MCF 10A (cell line): ENCODE data around the gene C8G. TPM values are rescaled to one million over a fixed set of nuclear protein-coding genes. Genes with fewer than 3 reads are reported as not detected.

Source experiments
- BruUV-seq: library from RNA; stranded (reverse); fragments of 400-500 nt; replicated peaks from 2 replicates; lab custom pipeline; 2021; lab: Mats Ljungman, UMichigan
- CTCF ChIA-PET: fragments of 300-600 bp; sonication (Branson Sonifier 250); formaldehyde crosslinking; extraction: SDS; loops from one replicate; lab custom pipeline; 2021; ENCODE audit warnings: antibody characterized with exemption, inconsistent platforms; lab: Yijun Ruan, JAX
- POLR2A ChIA-PET: fragments of 300-600, 350-650 bp; sonication (Branson Sonifier 250); formaldehyde crosslinking; extraction: SDS; loops from one replicate; lab custom pipeline; 2020; ENCODE audit warnings: antibody characterized with exemption, inconsistent platforms; lab: Yijun Ruan, JAX
- DNase-seq: peaks from one replicate; pipeline ENCODE4 v3.0.0-alpha.2; 2018; ENCODE audit not compliant: unreplicated experiment
- H3K27ac Mint-ChIP-seq: one replicate; pipeline ENCODE4 v1.8.0; 2022; ENCODE audit warnings: mild to moderate bottlenecking, low read depth, mixed read lengths; ENCODE audit not compliant: unreplicated experiment
- H3K27me3 Mint-ChIP-seq: one replicate; pipeline ENCODE4 v1.8.0; 2022; ENCODE audit warnings: mixed read lengths; ENCODE audit not compliant: insufficient read depth, unreplicated experiment
- H3K36me3 Mint-ChIP-seq: one replicate; pipeline ENCODE4 v1.8.0; 2022; ENCODE audit warnings: mild to moderate bottlenecking, moderate library complexity, mixed read lengths; ENCODE audit not compliant: insufficient read depth, unreplicated experiment
- H3K4me1 Mint-ChIP-seq: one replicate; pipeline ENCODE4 v1.8.0; 2022; ENCODE audit warnings: mixed read lengths; ENCODE audit not compliant: insufficient read depth, unreplicated experiment
- H3K4me3 Mint-ChIP-seq: one replicate; pipeline ENCODE4 v1.8.0; 2022; ENCODE audit warnings: mild to moderate bottlenecking, moderate library complexity, mixed read lengths; ENCODE audit not compliant: unreplicated experiment
- H3K9me3 Mint-ChIP-seq: one replicate; pipeline ENCODE4 v1.8.0; 2022; ENCODE audit warnings: mixed read lengths; ENCODE audit not compliant: unreplicated experiment
- intact Hi-C: fragments of 100-400 bp; cut with micrococcal nuclease; formaldehyde crosslinking; loops from 2 replicates; pipeline ENCODE4 v1.14.1; 2022
- total RNA-seq: library from RNA; stranded (reverse); gene quantifications from 2 replicates; pipeline ENCODE4 v1.2.3, GENCODE V29; 2022
- TF ChIP-seq, protein P1 (sequence below): fragments of 200-600 bp; IDR thresholded peaks from one replicate; pipeline ENCODE4 v1.8.0; 2022; ENCODE audit warnings: antibody characterized with exemption, mild to moderate bottlenecking; ENCODE audit not compliant: unreplicated experiment

C8G gene
- total RNA-seq, 1 experiment from 2014 or later, result 1.0 TPM

DNA sequence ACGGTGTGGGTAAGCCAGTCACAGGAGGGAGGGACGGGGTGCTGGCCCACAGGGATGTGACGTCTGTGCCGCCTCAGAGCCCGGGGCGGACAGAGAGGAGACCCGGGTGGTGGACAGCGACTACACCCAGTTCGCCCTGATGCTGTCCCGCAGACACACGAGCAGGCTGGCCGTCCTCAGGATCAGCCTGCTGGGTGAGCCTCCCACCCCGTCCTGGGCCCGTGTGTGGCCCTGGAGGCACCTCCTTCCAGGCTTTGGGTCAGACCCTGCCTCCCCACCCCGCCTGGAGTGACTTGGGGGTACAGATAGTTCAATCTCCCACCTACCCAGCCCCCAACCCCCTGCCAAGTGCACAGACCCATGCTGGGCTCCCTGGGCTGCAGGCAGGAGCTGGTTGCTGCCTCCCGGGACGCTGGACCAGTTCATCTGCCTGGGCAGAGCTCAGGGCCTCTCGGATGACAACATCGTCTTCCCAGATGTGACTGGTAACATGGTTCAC is 8.8 kb downstream of the C8G start:
- H3K4me1 Mint-ChIP-seq, result no peaks in the 10 kb centered on the region
- ChIA-PET CTCF (interaction anchor here (1.6 kb wide), 1 partner anchor 8 kb away, joined by 3 read pairs; no protein-coding TSS in a partner anchor), POLR2A (no interaction called here)
- intact Hi-C loops, result no loop called here
- no peaks in the 10 kb centered on the region for H3K27me3 Mint-ChIP-seq
- H3K27ac Mint-ChIP-seq, result no peak overlapping the region
- H3K9me3 Mint-ChIP-seq, result peaks cover 10% of the 10 kb centered on the region
- DNase-seq, result no peak
- H3K4me3 Mint-ChIP-seq, result no peak overlapping the region
- TF ChIP-seq, protein P1, sequence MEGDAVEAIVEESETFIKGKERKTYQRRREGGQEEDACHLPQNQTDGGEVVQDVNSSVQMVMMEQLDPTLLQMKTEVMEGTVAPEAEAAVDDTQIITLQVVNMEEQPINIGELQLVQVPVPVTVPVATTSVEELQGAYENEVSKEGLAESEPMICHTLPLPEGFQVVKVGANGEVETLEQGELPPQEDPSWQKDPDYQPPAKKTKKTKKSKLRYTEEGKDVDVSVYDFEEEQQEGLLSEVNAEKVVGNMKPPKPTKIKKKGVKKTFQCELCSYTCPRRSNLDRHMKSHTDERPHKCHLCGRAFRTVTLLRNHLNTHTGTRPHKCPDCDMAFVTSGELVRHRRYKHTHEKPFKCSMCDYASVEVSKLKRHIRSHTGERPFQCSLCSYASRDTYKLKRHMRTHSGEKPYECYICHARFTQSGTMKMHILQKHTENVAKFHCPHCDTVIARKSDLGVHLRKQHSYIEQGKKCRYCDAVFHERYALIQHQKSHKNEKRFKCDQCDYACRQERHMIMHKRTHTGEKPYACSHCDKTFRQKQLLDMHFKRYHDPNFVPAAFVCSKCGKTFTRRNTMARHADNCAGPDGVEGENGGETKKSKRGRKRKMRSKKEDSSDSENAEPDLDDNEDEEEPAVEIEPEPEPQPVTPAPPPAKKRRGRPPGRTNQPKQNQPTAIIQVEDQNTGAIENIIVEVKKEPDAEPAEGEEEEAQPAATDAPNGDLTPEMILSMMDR, result no peak
- H3K36me3 Mint-ChIP-seq, result no peaks in the 10 kb centered on the region
- BruUV-seq, result no TSS peak

DNA sequence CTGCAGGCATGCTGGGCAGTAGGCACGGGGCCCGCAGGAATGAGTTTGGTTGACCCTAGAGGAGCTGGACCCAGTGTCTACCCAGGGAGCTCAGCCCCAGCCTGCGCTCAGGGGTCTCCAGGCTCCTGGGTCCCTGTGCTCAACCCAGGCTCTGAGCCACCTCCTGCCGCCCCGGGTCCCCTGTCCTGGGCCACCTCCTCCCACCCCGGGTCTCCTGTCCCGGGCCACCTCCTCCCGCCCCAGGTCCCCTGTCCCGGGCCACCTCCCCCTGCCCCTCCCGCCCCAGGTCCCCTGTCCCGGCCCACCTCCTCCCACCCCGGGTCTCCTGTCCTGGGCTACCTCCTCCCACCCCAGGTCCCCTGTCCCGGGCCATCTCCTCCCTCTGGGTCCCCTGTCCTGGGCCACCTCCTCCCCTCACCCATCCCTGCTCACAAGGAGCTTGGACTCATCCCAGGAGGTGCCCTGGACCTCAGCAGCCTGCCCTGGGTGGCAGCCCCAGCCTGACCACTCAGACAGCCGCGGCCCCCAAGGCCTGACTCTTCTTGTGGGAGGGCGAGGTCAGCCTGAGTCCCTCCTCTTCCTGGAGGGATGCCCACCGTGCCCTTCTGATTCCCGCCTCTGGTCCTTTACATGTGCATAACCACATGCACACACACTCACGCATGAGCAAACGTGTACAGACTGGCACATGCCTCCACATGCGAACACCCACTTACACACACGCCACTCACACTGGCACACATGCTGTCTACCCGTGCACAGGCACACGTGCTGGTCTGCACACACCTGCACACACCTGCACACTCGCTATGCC is 9.4 kb downstream of the C8G start:
- BruUV-seq, result no TSS peak

DNA sequence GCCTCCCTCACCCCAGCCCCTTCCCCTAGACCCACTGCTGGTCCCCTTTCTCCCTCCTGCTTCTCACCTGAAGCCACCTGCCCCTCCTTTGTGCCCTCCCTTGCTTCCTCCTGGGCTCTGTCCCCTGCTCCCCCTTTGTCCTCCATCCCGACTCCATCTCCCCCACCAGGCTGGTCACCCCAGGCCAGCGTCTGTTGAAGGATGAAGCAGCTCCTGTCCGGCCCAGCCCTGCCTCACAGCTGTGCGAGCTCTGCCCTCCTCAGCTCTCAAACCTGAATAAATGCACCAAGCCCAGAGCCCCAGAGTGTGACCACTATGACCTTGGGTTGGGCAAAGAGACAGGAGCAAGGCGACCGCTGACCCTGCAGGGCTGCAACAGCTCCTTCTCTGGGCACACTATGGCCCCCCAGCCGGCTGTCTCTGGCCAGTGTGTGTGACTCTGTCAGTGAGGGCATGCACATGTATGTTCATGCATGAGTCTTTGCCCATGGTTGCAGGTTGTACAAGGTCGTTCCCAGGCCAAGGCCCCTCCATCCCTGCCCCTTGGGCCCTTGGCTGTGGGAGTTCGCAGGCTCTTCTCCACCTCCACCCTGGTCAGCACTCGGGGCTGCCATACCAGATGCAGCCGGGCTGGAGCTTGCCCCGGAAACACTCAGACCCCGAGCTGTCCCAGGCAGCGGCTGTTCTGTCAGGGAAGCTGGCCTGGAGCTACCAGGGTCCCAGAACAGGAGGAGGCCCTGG is 10.3 kb downstream of the C8G start:
- Mint-ChIP-seq H3K27ac (no peak overlapping the region), H3K9me3 (peaks cover 10% of the 10 kb centered on the region), H3K27me3 (no peaks in the 10 kb centered on the region), H3K36me3 (no peaks in the 10 kb centered on the region), H3K4me3 (no peak overlapping the region), H3K4me1 (peaks cover 5% of the 10 kb centered on the region)
- DNase-seq, result no peak
- BruUV-seq, result no TSS peak
- TF ChIP-seq, protein P1, result no peak
- ChIA-PET CTCF (no interaction called here), POLR2A (interaction anchor here (1.0 kb wide), 1 partner anchor 9 kb away, joined by 3 read pairs; no protein-coding TSS in a partner anchor)
- intact Hi-C loops, result no loop called here

More for the DNA sequence above, 9.4 kb downstream of the C8G start:
- Mint-ChIP-seq H3K4me3 (no peak overlapping the region), H3K4me1 (no peaks in the 10 kb centered on the region), H3K27me3 (no peaks in the 10 kb centered on the region), H3K27ac (no peak overlapping the region), H3K9me3 (peaks cover 10% of the 10 kb centered on the region), H3K36me3 (no peaks in the 10 kb centered on the region)
- intact Hi-C loops, result no loop called here
- TF ChIP-seq, protein P1, result no peak
- ChIA-PET CTCF (no interaction called here), POLR2A (interaction anchor here (1.0 kb wide), 1 partner anchor 10 kb away, joined by 3 read pairs; no protein-coding TSS in a partner anchor)
- no peak for DNase-seq

DNA sequence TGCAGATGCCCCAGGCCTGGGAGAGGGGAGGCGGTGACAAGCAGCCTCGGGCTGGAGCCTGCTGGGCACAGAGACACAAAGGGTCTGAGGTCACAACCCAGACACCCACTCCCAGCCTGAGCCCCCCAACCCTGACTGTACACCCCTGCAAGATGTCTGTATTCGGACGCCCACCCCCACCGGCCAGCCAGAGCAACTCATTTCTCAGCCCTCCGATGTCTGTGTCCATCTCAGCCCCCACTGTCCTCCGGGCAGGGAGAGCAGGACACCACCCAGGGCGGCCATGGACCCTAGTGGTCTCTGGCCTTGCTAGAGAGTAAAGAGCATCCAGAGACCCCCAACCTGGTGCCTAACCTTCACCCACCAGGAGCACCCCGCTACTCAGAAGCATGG is 10.9 kb downstream of the C8G start:
- peaks cover 5% of the 10 kb centered on the region for H3K4me1 Mint-ChIP-seq
- no peak for DNase-seq
- ChIA-PET POLR2A (interaction anchor here (1.0 kb wide), 1 partner anchor 8 kb away, joined by 3 read pairs; no protein-coding TSS in a partner anchor), CTCF (no interaction called here)
- H3K4me3 Mint-ChIP-seq, result no peak overlapping the region
- H3K36me3 Mint-ChIP-seq, result no peaks in the 10 kb centered on the region
- intact Hi-C loops, result no loop called here
- H3K9me3 Mint-ChIP-seq, result peaks cover 10% of the 10 kb centered on the region
- TF ChIP-seq, protein P1, result no peak
- H3K27me3 Mint-ChIP-seq, result no peaks in the 10 kb centered on the region
- no TSS peak for BruUV-seq
- no peak overlapping the region for H3K27ac Mint-ChIP-seq
